ENCODE data around the gene IP6K1.

IP6K1 gene

GRCh38 chr3:49792371-49793150 is 6.2 kb upstream of the IP6K1 start:
- no peak for DNase-seq (ENCODE audit: low read depth)

GRCh38 chr3:49791571-49791970 is 5.2 kb upstream of the IP6K1 start:
- no peak for DNase-seq (ENCODE audit: low read depth)
- TF ChIP-seq CTCF (IDR thresholded peaks at IDR 0.05; ENCODE audit: control insufficient read depth, extremely low read depth, insufficient read depth), result no peak
- no peak overlapping the region for H3K4me3 ChIP-seq (ENCODE audit: low read depth, low read length)

More at GRCh38 chr3:49792371-49793150, 6.2 kb upstream of the IP6K1 start:
- TF ChIP-seq CTCF (IDR thresholded peaks at IDR 0.05; ENCODE audit: control insufficient read depth, extremely low read depth, insufficient read depth), result no peak
- no peak overlapping the region for H3K4me3 ChIP-seq (ENCODE audit: low read depth, low read length)

- TF ChIP-seq CTCF (IDR thresholded peaks at IDR 0.05; ENCODE audit: control insufficient read depth, extremely low read depth, insufficient read depth), result no peak
- no peak for DNase-seq (ENCODE audit: low read depth)
- H3K4me3 ChIP-seq (ENCODE audit: low read depth, low read length), result no peak overlapping the region
Measured at GRCh38 chr3:49790626-49791411, 4.5 kb upstream of the IP6K1 start.

- no peak for DNase-seq (ENCODE audit: low read depth)
- H3K4me3 ChIP-seq (ENCODE audit: low read depth, low read length), result no peak overlapping the region
- no peak for TF ChIP-seq CTCF (IDR thresholded peaks at IDR 0.05; ENCODE audit: control insufficient read depth, extremely low read depth, insufficient read depth)
Measured at GRCh38 chr3:49788056-49788455, 1.7 kb upstream of the IP6K1 start.

DNA sequence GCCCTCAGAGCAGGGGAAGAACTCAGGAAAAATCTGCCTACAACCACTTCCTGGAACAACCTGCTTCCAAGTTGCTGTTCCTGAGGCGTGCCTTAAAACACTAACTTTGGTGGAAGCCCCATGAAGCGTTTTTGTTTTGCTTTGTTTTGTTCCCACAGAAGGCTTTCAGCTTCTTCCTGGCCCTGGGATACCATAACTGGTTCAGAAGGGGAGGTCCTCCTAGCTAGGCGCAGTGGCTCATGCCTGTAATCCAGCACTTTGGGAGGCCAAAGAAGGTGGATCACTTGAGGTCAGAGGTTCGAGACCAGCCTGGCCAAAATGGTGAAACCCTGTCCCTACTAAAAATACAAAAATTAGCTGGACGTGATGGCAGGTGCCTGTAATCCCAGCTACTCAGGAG is 1.2 kb upstream of the IP6K1 start:
- DNase-seq (ENCODE audit: low read depth), result no peak
- no peak for TF ChIP-seq CTCF (IDR thresholded peaks at IDR 0.05; ENCODE audit: control insufficient read depth, extremely low read depth, insufficient read depth)
- no peak overlapping the region for H3K4me3 ChIP-seq (ENCODE audit: low read depth, low read length)

DNA sequence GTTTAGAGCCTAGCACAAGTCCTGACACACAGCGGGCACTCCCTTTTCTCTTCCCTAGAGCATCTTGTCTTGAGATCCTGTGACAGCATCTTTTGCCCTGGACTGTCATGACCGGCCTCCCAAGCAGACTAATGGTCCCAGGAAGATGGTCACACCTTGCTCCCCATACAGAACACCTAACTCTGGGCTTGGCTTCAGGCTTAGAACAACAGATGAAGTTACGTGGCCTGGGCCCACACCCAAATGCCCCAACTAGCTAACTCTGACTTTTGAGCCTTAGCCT is 781 bp upstream of the IP6K1 start:
- peak overlapping the region; percentile 62 for H3K4me3 ChIP-seq (ENCODE audit: low read depth, low read length)
- no peak for DNase-seq (ENCODE audit: low read depth)
- TF ChIP-seq CTCF (IDR thresholded peaks at IDR 0.05; ENCODE audit: control insufficient read depth, extremely low read depth, insufficient read depth), result no peak
